ENCODE results near the gene SLC12A8.

The SLC12A8 gene

DNA sequence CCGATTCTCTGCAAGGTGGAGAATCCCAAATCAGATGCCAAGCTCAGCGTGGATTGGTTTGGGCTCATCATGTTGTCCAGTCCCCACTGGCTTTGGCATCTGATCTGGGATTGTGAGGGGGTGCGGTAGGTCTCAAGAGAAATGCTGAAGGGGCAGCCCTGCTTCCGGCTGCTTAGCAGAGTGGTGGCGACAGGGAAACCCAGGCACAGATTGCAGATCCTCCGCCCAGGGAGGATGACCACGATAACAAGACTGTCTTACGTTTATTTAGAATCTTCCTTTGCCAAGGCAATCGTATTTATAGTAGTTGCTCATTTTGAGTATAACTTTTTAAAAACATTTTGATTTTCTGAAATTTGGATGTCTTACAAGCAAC is 61.1 kb downstream of the SLC12A8 start:
- no peak for DNase-seq

DNA sequence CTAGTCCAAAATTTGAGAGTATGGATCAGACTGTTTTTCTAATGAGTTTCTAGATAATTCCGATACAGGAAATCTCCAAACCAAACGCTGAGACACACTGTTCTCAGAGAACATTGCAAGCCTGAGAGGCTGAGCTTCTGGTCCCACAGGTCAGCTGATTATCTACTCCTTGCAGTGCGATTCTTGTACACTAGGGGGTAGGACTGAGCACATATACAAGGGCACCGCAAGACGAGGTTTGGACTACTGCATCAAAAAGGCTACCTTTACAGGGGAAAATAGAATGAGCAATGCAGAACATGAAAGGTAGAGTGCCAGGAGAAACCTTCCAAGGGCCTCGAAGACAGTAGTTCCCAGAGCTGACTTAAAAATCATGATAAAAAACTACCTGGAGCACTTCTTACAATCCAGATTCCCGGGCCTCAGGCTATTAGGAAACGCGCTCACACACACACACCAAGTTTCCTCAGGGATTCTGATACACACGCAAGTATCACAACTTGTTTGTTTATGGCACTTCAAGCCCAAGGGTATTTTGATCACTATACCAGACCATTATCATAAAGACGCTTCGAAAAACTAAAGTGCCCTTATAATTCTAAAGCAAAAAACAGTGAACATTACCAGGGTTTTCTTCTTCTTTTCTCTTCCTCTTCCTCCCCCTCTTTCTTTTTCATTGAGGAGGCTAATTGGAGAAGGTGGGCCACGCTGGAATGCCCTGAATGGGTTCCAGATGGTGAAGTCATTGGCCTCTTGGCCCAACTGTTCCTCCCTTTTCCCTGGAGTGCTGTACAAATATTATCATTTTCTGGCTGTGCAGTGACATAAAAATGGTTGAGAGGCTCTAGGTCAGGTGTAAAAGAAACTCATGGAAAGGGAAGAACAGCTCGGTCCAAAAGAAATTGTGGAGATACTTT is 61.8 kb downstream of the SLC12A8 start:
- no peak for DNase-seq

DNA sequence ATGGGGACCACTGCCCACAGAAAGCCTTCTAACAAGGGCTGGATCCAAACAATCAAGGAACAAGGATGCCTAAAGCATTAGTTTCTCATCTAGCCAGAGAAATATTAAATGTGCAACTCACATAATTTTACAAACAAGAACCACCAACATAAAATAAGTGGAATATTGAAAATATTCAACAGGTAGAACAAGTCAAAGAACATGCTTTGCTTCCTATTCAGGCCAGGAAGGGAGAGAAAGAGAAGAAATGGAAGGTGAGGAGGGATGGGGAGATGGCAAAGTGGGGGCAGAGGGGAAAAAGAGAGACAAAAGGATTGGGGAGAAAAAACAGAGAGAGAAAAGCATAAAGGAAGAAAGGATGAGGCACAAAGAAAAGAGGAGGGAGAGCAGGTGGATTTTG is 63.1 kb downstream of the SLC12A8 start:
- DNase-seq = no peak

DNA sequence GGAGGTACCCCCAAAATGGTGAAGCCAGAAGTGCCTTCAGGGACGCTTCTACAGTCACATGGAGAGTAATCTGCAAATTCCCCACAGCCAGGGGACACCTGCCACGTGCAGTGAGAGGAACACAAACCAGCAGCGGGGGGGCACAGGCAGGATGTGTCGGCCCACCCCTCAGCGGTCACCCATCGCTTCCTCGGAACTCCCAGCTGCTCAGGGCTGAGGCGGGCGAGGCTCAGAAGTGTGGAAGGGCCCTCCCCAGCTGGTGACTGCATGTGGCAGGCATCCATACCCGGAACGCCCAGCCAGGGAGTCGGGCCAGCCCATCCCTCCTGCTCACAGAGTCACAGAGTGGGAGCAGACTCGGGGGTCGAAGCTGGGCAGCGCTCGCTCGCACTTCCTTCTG is 63.7 kb downstream of the SLC12A8 start:
- DNase-seq = peak; percentile 79

DNA sequence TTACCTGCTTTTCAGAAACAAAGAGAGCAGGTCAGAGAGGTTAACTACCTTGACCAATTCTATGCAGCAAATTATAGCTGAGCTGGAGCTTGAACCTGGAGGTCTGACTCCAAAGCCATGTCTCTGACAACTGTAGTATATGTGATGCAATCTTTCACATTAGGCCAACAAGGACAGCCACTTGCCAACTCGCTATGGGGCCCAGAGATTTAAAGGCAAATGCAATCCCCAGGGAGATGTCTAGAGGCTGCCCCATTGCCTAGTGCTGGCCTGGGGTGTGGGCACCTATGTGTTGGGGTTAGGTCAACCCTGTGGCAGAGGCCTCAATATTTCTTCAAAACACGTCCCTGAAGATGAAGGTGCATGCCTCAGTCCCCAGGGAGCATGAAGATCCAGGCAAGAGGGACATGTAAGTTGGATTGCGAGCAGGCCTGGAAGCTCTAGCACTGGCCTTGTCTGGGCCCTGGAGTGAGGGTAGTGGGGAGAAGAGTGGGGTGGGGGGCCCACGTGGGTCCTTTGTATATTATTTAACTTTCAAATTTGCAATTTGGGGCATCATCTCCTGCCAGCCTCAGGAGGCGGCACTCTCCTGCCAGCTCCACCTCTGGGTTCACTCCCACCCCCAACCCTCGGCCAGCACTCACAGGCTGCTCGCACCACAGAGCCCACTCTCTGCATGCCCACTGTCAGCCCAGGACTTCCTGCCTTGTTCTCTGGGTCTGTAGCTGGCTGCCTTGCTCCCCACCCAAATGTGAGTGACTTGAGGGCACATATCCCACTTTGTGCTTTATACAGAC is 64.3 kb downstream of the SLC12A8 start:
- no peak for DNase-seq

DNA sequence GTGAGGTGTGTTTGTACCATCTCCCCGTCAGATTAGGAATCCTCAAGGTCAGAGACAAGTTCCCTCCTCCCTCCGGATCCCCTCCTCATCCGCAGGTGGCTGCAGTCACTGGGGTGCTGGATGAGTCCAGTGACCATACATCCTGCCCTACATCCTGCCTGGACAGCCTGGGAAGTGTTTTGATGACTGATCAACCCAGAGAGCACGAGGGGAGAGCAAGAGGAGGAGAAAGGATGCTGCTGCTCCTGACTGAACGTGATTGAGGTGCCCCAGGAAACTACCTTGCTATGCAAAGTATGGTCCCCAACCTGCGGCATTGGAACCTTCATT is 65.1 kb downstream of the SLC12A8 start:
- DNase-seq = no peak

DNA sequence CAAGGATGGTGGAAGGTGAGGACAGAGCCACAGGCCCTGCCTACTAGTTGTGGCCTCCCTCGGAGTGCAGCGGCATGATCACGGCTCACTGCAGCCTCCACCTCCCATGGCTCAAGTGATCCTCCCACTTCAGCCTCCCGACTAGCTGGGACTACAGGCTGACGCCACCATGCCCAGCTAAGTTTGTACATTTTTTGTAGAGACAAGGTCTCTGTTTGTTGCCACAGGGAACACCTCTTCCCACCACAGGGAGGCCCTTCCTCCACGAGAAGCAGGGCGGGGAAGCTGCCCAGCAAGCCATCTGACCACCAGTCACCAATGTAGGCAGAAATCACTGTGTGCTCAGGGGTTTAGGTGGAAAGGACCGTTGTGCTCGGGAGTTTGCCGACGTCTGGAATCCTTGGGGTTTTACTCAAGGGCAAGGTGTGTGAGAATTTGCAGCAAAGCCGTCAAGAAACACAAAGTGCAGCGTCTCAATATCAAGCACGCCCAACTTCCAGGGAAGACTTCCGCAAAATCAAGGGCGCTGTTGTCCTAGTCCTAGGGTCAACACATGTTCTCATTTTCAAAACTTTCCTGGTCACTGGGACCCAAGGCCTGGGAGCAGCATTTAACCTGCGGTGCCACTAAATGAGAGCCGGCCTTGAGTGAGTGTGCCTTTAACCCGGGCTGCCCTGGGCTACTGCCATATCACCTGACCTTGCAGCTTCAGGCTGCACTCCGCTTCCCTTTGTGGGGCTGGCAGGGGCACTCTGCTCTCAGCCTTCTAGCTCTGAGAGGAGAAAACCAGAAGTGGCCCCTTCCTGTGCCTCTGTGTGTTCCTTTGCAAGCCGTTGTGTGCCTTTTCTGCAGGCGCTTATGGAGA is 65.7 kb downstream of the SLC12A8 start:
- DNase-seq = no peak

GRCh38 chr3:125145751-125146475 is 66.6 kb downstream of the SLC12A8 start:
- no peak for DNase-seq

DNA sequence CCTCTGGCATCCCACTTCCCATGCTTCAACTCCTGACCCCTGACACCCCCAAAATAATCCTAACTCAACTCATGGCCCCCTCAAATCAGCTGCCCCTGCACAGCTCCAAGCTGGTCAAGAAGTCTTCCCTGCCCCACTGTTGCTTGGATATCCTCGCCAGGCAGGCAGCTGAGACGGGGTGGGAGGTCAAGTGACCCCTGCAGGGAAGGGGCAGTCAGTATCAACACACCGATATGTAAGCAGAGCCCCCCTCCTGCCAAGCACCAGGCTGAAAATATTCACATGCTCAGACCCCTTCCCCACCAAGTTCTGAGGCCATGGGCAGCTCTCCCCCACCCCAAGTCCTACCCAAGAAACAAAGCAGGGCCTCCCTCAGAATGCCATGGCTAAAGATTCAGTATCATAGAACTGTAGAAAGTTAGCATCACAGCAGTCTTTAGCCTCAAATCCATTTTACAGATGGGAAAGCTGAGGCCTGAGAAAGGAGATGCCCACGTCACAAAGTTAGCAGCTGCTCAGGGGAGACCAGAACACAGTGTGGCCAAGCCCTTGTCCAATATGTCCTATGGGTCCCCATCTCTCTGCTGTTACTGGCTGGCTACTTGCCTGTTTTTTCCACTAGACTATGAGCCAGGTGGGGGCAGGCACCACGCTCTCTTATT is 67.8 kb downstream of the SLC12A8 start:
- DNase-seq = no peak

- no peak for DNase-seq
Measured at GRCh38 chr3:125143982-125144652, 68.4 kb downstream of the SLC12A8 start.

- DNase-seq = no peak
Measured at GRCh38 chr3:125143538-125143937, 69.0 kb downstream of the SLC12A8 start.

- no peak for DNase-seq
Measured at GRCh38 chr3:125142940-125143339, 69.6 kb downstream of the SLC12A8 start.

DNA sequence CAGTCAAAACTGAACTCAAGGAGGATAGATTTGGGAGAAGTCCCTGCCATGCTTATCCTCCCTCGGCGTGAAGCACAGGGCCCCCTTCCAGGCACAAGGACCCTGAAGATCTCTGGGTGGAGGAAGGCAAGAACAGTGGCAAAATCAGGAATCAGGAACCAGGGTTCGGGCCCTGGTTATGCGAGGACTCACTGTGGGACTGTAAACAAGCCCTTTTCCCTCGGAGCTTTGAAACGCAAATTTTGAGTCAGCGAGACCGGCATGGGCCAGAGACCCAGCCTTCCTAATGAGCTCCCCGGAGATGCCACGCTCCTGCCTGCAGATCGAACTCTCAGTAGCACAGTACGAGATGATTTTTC is 70.1 kb downstream of the SLC12A8 start:
- no peak for DNase-seq

DNA sequence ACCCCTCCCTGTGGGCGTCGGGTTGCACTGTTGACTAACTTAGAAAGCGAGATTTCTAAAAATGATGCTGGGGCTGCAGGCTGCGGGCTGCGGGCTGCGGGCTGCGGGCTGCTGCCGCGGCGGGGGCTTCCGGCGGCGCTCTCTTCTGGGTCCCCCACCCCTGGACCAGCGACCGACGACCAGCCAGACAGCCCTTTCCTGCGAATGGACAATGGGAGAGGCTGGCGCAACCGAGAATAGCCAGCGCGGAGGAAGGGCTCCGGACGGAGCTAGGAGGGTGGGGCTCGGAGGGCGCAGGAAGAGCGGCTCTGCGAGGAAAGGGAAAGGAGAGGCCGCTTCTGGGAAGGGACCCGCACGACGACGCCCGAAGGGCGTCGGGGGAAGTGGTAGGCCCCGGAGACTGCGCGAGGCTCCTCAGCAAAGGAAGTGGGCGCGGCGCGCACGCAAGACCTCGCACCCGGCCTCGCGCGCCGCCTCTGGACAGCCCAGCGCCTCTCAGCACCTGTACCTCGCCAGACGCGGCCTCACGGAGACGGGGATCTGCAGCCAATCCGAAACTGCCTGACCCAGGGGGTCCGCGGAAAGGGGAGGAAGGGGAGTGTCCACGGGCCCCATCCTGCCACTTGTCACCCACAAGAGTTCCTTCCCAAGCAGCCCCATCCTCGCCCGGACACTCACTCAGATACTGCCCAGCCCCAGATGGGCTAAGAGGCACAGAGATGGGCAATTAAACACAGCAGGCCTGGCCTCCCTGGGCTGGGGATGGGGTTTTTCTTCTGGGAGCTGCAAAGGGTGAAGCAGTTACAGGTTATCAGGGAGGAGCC is 70.7 kb downstream of the SLC12A8 start:
- peak; percentile 67 for DNase-seq

GRCh38 chr3:125140818-125141595 is 71.5 kb downstream of the SLC12A8 start:
- no peak for DNase-seq

DNA sequence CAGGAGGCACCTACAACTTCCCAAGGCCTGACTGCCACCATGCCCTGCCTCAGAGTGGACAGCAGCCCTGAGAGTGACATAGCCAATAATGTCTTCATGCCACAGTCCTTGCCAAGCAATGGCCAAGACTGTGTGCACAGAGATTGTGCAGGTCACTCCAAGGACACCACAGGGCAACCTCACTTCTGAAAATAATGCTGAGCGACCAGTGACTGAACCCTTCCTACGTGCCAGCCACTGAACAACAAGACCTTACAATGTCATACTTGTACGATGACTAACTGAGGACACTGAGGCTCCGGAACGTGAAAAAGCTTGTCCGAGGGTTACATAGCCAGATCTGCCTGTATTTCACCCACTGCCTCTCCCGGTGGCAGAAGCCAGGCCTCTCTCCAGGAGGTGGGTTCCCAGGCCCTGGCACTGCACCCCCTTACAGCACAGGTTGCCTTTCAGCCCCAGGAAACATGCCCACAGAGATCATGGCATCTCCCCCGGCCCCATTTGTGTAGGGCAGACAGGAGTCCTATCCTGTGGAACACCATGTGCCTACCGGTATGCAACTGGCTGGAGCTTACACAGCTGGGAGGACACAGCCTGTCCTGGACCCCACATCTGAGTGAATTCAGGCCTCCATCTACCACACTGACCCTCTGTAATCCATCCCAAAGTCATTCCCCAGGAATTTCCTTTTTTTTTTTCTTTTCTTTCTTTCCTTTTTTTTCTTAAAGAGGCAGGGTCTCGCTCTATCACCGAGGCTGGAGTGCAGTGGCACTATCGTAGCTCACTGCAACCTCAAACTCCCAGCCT is 72.3 kb downstream of the SLC12A8 start:
- DNase-seq = no peak

GRCh38 chr3:125139386-125139785 is 73.2 kb downstream of the SLC12A8 start:
- no peak for DNase-seq

- DNase-seq = peak; percentile 74
Measured at GRCh38 chr3:125137358-125138033, 75.1 kb downstream of the SLC12A8 start.
